Ishikawa (cell line): Measurements from ENCODE around the gene MYCL.

ENCODE experiments used
- CEBPB ChIP-seq: IDR thresholded peaks from 2 replicates; pipeline ENCODE4 v1.6.1; 2012
- CREB1 ChIP-seq: IDR thresholded peaks from 2 replicates; pipeline ENCODE4 v1.6.1; 2012; ENCODE audit warnings: low read depth
- EGR1 ChIP-seq: IDR thresholded peaks from 2 replicates; pipeline ENCODE4 v1.6.1; 2012
- EP300 ChIP-seq: IDR thresholded peaks from 2 replicates; pipeline ENCODE4 v1.6.1; 2012; ENCODE audit warnings: borderline replicate concordance
- FOXM1 ChIP-seq: IDR thresholded peaks from 2 replicates; pipeline ENCODE4 v1.6.1; 2012; ENCODE audit warnings: low read depth, borderline replicate concordance
- MAX ChIP-seq: IDR thresholded peaks from 2 replicates; pipeline ENCODE4 v1.6.1; 2012
- NFIC ChIP-seq: IDR thresholded peaks from 2 replicates; pipeline ENCODE4 v1.6.1; 2012
- RAD21 ChIP-seq: IDR thresholded peaks from 2 replicates; pipeline ENCODE4 v1.6.1; 2012; ENCODE audit warnings: low read depth
- REST ChIP-seq: IDR thresholded peaks from 2 replicates; pipeline ENCODE4 v1.6.1; 2012; ENCODE audit warnings: low read depth, mild to moderate bottlenecking
- TAF1 ChIP-seq: IDR thresholded peaks from 2 replicates; pipeline ENCODE4 v1.6.1; 2012; ENCODE audit warnings: low read depth, mild to moderate bottlenecking
- TCF12 ChIP-seq: IDR thresholded peaks from 2 replicates; pipeline ENCODE4 v1.6.1; 2012; ENCODE audit warnings: low read depth
- TEAD4 ChIP-seq: IDR thresholded peaks from 2 replicates; pipeline ENCODE4 v1.6.1; 2012
- YY1 ChIP-seq: IDR thresholded peaks from 2 replicates; pipeline ENCODE4 v1.6.1; 2012; ENCODE audit warnings: low read depth
- ZBTB7A ChIP-seq: IDR thresholded peaks from 2 replicates; pipeline ENCODE4 v1.6.1; 2012; ENCODE audit warnings: low read depth
- TF ChIP-seq, protein P1 (sequence below): IDR thresholded peaks from 2 replicates; pipeline ENCODE4 v1.6.1; 2012

MYCL gene

GRCh38 chr1:39859859-39860812, 41.6 kb downstream of the MYCL start:
- TF ChIP-seq NFIC (no peak), ZBTB7A (no peak), CEBPB (no peak), MAX (no peak), REST (no peak), FOXM1 (no peak), TCF12 (no peak), EP300 (no peak), TAF1 (no peak), EGR1 (no peak), TEAD4 (no peak), CREB1 (no peak), YY1 (no peak), RAD21 (no peak)
- TF ChIP-seq, protein P1, sequence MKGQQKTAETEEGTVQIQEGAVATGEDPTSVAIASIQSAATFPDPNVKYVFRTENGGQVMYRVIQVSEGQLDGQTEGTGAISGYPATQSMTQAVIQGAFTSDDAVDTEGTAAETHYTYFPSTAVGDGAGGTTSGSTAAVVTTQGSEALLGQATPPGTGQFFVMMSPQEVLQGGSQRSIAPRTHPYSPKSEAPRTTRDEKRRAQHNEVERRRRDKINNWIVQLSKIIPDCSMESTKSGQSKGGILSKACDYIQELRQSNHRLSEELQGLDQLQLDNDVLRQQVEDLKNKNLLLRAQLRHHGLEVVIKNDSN: no peak

- TF ChIP-seq EP300 (no peak), TAF1 (no peak), REST (no peak), TEAD4 (no peak), FOXM1 (no peak), CEBPB (no peak), TCF12 (no peak), NFIC (no peak), RAD21 (no peak), MAX (no peak), YY1 (no peak), CREB1 (no peak), ZBTB7A (no peak), EGR1 (no peak)
- TF ChIP-seq, protein P1: no peak
These were observed 43.4 kb downstream of the MYCL start for GRCh38 chr1:39858315-39858714.

GRCh38 chr1:39857126-39857878, 44.4 kb downstream of the MYCL start:
- TF ChIP-seq CREB1 (no peak), CEBPB (no peak), EP300 (no peak), MAX (no peak), TEAD4 (no peak), FOXM1 (no peak), NFIC (no peak)

- no peak for TF ChIP-seq EP300
These were observed 47.0 kb downstream of the MYCL start for GRCh38 chr1:39854738-39855137.

DNA sequence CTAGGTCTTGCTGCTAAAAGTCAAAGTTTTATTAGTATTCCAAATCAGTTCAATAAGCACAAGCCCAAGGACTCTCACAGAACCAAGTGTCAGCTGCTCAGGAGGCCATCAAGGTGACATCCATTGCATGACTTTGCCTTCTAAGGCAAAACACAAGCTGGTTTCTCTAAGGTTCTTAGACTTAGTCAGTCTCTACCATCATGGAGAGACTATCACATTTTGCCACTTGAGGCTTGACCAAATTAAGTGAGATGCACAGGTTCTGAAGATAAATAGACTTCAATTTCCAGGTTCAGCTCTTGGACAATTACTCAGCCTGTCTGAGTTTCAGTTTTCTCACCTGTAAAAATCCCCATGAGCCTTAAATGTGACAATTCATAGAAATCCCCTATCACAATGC, 47.4 kb downstream of the MYCL start:
- TF ChIP-seq, protein P1: no peak
- TF ChIP-seq FOXM1: no peak
- TF ChIP-seq YY1: no peak
- no peak for TF ChIP-seq REST
